Loucy (cell line): Measurements from ENCODE around the gene ERCC6L2.

Experiments used
- EZH2phosphoT487 ChIP-seq: fragments of 200-600 bp; IDR thresholded peaks from 2 replicates; pipeline ENCODE4 v1.6.1; 2018; ENCODE audit warnings: antibody characterized with exemption, mild to moderate bottlenecking, moderate library complexity, borderline replicate concordance
- TF ChIP-seq, protein P1 (sequence below): fragments of 200-600 bp; sonication (generic); conservative IDR thresholded peaks from 2 replicates; pipeline ENCODE4 v1.5.1; 2014; ENCODE audit warnings: mild to moderate bottlenecking, antibody characterized with exemption, low read length

DNA sequence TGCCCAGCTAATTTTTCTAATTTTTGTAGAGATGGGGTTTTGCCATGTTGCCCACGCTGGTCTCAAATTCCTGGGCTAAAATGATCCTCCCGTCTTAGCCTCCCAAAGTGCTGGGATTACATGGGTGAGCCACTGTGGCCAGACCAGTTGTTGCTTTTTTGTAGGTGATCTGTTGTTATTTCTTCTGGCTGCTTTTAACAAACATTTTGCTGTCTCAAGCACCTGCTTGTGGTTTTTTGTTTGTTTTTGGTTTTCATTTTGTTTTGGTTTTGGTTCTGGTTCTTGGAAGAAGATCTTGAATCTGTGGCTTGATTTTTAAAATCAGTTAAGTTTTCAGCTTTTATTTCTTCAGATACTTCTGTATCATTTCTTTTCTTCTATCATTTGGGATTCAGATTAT, 21.1 kb downstream of the ERCC6L2 start:
- TF ChIP-seq, protein P1, sequence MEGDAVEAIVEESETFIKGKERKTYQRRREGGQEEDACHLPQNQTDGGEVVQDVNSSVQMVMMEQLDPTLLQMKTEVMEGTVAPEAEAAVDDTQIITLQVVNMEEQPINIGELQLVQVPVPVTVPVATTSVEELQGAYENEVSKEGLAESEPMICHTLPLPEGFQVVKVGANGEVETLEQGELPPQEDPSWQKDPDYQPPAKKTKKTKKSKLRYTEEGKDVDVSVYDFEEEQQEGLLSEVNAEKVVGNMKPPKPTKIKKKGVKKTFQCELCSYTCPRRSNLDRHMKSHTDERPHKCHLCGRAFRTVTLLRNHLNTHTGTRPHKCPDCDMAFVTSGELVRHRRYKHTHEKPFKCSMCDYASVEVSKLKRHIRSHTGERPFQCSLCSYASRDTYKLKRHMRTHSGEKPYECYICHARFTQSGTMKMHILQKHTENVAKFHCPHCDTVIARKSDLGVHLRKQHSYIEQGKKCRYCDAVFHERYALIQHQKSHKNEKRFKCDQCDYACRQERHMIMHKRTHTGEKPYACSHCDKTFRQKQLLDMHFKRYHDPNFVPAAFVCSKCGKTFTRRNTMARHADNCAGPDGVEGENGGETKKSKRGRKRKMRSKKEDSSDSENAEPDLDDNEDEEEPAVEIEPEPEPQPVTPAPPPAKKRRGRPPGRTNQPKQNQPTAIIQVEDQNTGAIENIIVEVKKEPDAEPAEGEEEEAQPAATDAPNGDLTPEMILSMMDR, result no peak
- TF ChIP-seq EZH2phosphoT487, result no peak
